ENCODE results near the gene FDCSP.

DNA sequence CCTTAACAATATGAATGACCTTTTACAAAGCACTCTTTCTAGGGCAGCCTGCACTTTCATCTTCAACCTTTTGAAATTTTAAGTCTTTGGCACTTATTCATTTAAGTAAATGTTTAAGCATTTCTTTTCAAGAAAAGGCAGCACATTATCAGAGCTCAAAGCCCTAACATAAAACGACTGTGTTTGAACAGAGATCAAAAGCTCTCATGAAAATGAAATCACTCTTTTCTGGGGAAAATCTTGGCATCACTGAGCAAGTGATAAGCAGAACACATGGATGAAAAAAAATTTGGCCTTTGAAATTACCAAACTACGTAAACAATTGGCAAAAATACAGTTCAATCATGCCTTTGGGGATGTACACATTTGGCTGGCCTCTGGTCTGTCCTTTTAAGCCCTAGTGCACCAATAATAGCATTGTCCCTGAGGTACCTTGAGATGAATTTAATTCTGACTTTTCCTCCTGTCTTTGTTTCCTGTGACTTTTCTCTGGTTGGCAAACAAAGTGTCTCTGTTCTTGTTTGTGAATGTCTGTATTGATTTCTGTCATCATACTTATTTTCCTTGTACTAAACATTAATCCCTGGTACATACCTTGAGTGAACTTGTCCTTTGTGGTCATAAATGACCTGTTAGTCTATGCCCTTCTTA, 43.3 kb upstream of the FDCSP start:
- TF ChIP-seq, protein P1, sequence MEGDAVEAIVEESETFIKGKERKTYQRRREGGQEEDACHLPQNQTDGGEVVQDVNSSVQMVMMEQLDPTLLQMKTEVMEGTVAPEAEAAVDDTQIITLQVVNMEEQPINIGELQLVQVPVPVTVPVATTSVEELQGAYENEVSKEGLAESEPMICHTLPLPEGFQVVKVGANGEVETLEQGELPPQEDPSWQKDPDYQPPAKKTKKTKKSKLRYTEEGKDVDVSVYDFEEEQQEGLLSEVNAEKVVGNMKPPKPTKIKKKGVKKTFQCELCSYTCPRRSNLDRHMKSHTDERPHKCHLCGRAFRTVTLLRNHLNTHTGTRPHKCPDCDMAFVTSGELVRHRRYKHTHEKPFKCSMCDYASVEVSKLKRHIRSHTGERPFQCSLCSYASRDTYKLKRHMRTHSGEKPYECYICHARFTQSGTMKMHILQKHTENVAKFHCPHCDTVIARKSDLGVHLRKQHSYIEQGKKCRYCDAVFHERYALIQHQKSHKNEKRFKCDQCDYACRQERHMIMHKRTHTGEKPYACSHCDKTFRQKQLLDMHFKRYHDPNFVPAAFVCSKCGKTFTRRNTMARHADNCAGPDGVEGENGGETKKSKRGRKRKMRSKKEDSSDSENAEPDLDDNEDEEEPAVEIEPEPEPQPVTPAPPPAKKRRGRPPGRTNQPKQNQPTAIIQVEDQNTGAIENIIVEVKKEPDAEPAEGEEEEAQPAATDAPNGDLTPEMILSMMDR (IDR thresholded peaks at IDR 0.05), result no peak
- no peak for TF ChIP-seq POLR2A (IDR thresholded peaks at IDR 0.05)
